NCI-H345 treated with DMSO at 0.1 percent for 48 hours (cell line): ENCODE measurements around the gene GNB3.
"Not testable (repeated sequence)": the region's sequence is repeated elsewhere in the genome, so short reads cannot be mapped to it uniquely, and the experiment has no call there.

Source experiments
- DNase-seq: peaks from one replicate; lab custom pipeline; 2025; ENCODE audit not compliant: unreplicated experiment; lab: John Stamatoyannopoulos, UW

Gene GNB3

GRCh38 chr12:6874015-6874368 lies 33.3 kb downstream of the GNB3 start:
- DNase-seq: not testable (repeated sequence)

- DNase-seq: not testable (repeated sequence)
Observed at GRCh38 chr12:6879824-6880223, 39.1 kb downstream of the GNB3 start.

- no peak for DNase-seq
Observed at GRCh38 chr12:6883252-6883651, 42.5 kb downstream of the GNB3 start.

GRCh38 chr12:6883683-6884082 lies 43.0 kb downstream of the GNB3 start:
- DNase-seq: no peak

- DNase-seq: no peak
Observed at GRCh38 chr12:6884539-6884938, 43.8 kb downstream of the GNB3 start.

GRCh38 chr12:6886206-6886999 lies 45.7 kb downstream of the GNB3 start:
- DNase-seq: not testable (repeated sequence)

- no peak for DNase-seq
Observed at GRCh38 chr12:6887460-6887859, 46.7 kb downstream of the GNB3 start.

GRCh38 chr12:6888360-6888759 lies 47.6 kb downstream of the GNB3 start:
- DNase-seq: no peak

- DNase-seq: not testable (repeated sequence)
Observed at GRCh38 chr12:6888794-6889193, 48.1 kb downstream of the GNB3 start.

GRCh38 chr12:6889775-6890573 lies 49.2 kb downstream of the GNB3 start:
- DNase-seq: not testable (repeated sequence)

- DNase-seq: peak; percentile 93
Observed at GRCh38 chr12:6890789-6891645, 50.3 kb downstream of the GNB3 start.

- DNase-seq: no peak
Observed at GRCh38 chr12:6891646-6892001, 50.9 kb downstream of the GNB3 start.

- DNase-seq: not testable (repeated sequence)
Observed at GRCh38 chr12:6892683-6893082, 52.0 kb downstream of the GNB3 start.

- DNase-seq: no peak
Observed at GRCh38 chr12:6894321-6894720, 53.6 kb downstream of the GNB3 start.
